DND-41 (cell line): ENCODE data around the gene AHSP.
A peak's percentile ranks its signal among the peaks of the same experiment; 100 is the strongest.
"Not testable (repeated sequence)": the region's sequence is repeated elsewhere in the genome, so short reads cannot be mapped to it uniquely, and the experiment has no call there.

Experiments
- ATAC-seq: fragments of 200-7000 bp; cut with Tn5 transposase; 3 replicates; pipeline ENCODE4 v1.9.1; 2021; ENCODE audit warnings: low read depth; ENCODE audit not compliant: insufficient read depth
- DNase-seq: peaks from one replicate; pipeline ENCODE4 v3.0.0-alpha.2; 2020
- H2AFZ ChIP-seq: 2 replicates; pipeline ENCODE4 v1.6.0; 2012; ENCODE audit warnings: low read depth, low read length
- H3K27ac ChIP-seq: 2 replicates; pipeline ENCODE4 v1.5.1; 2012; ENCODE audit warnings: low read length, inconsistent platforms
- H3K27me3 ChIP-seq: fragments of 200-600 bp; sonication (generic); 2 replicates; pipeline ENCODE4 v1.6.0; 2012; ENCODE audit warnings: low read length, mild to moderate bottlenecking, inconsistent platforms; ENCODE audit not compliant: insufficient read depth, poor library complexity
- H3K36me3 ChIP-seq: 2 replicates; pipeline ENCODE4 v1.5.1; 2012; ENCODE audit warnings: low read length, inconsistent platforms; ENCODE audit not compliant: insufficient read depth
- H3K4me1 ChIP-seq: 2 replicates; pipeline ENCODE4 v1.5.1; 2012; ENCODE audit warnings: mild to moderate bottlenecking, low read length; ENCODE audit not compliant: insufficient read depth
- H3K4me2 ChIP-seq: 2 replicates; pipeline ENCODE4 v1.6.0; 2012; ENCODE audit warnings: mild to moderate bottlenecking, moderate library complexity, low read length, inconsistent platforms; ENCODE audit not compliant: insufficient read depth
- H3K4me3 ChIP-seq, 2 experiments: fragments of 200-600 bp in 1 of 2; shearing (Covaris generic) in 1 of 2; 2 replicates each; pipeline ENCODE4 v1.5.1; 2012 to 2016; ENCODE audit warnings: inconsistent platforms in 2 of 2, low read length in 2 of 2, mild to moderate bottlenecking in 2 of 2, low read depth in 1 of 2, moderate library complexity in 1 of 2
- H3K79me2 ChIP-seq: 2 replicates; pipeline ENCODE4 v1.6.0; 2012; ENCODE audit warnings: low read length, inconsistent platforms; ENCODE audit not compliant: insufficient read depth
- H3K9ac ChIP-seq: 2 replicates; pipeline ENCODE4 v1.6.0; 2012; ENCODE audit warnings: low read depth, mild to moderate bottlenecking, inconsistent platforms, low read length, moderate library complexity
- H3K9me3 ChIP-seq: 2 replicates; pipeline ENCODE4 v1.5.1; 2012; ENCODE audit warnings: low read length, moderate library complexity, mild to moderate bottlenecking, inconsistent platforms; ENCODE audit not compliant: insufficient read depth, severe bottlenecking
- H4K20me1 ChIP-seq: 2 replicates; pipeline ENCODE4 v1.6.0; 2012; ENCODE audit warnings: low read length; ENCODE audit not compliant: insufficient read depth
- CTCF ChIP-seq: IDR thresholded peaks from 2 replicates; pipeline ENCODE4 v1.5.1; 2012; ENCODE audit warnings: borderline replicate concordance, low read length, moderate library complexity, mild to moderate bottlenecking; ENCODE audit not compliant: poor library complexity, severe bottlenecking; ENCODE audit errors: extremely low read depth
- EZH2 ChIP-seq: IDR thresholded peaks from 3 replicates; pipeline ENCODE4 v1.6.1; 2012; ENCODE audit warnings: borderline replicate concordance, low read depth, mild to moderate bottlenecking, moderate library complexity, low read length, inconsistent platforms; ENCODE audit not compliant: severe bottlenecking

Gene AHSP

DNA sequence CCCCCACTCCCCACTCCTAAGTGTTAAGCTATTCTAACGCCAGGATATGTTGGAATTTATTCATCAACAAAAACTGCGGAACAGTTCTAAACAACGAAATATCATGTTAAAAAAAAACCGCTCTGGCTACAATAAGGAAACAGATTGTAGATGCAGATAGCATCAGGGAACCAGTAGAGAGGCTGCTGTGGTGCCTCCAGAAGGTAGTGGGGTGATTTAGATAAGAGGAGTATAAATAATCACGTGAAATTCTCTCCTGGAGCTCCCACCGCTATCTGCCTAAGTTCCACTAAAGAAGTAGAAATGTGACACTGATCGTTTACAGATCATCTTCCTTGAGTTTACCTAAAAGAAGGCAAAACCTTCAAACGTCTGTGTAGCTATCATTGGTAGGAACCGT, 8.0 kb downstream of the AHSP start:
- DNase-seq (no peak), ATAC-seq (no peak)
- H3K9ac ChIP-seq, result no peak overlapping the region
- H4K20me1 ChIP-seq, result no peaks in the 10 kb centered on the region
- H3K4me2 ChIP-seq, result no peak overlapping the region
- no peak overlapping the region for H3K4me3 ChIP-seq
- H3K9me3 ChIP-seq, result no peaks in the 10 kb centered on the region
- no peaks in the 10 kb centered on the region for H3K4me1 ChIP-seq
- no peaks in the 10 kb centered on the region for H3K36me3 ChIP-seq
- no peak overlapping the region for H3K27ac ChIP-seq
- no peaks in the 10 kb centered on the region for H3K79me2 ChIP-seq
- H2AFZ ChIP-seq, result peak overlapping the region; percentile 45; the same call in 1 of the 2 replicates
- TF ChIP-seq EZH2 (no peak), CTCF (no peak)
- H3K27me3 ChIP-seq, result no peaks in the 10 kb centered on the region

DNA sequence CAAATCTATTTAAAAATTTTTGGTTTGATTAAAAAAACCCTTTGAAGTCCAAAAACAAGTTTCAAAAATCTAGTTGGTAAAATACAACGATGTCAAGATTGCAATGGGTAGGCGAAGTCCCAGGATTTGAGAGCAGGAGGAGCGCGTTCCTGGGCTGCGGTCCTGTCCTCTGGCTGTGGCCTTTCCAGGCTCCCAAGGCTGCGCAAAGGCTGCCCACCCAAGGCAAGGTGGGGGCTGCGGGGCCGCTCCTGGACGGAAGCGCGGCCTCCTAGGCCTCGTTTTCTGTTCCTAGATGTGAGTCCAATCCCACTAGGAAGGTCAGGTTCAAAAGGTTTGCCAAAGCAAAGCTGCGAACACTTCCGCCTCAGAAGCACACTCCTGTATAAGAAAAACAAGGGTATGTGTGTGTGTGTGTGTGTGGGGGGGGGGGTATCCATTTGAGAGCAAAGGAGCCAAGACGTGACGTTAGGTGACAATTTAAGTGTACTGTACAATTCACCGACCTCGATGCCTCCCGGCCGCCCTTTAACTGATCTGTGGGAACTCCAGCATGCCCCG, 9.2 kb downstream of the AHSP start:
- H3K27me3 ChIP-seq, result no peaks in the 10 kb centered on the region
- H3K4me1 ChIP-seq, result no peaks in the 10 kb centered on the region
- TF ChIP-seq CTCF (no peak), EZH2 (no peak)
- no peak overlapping the region for H3K4me3 ChIP-seq
- no peak overlapping the region for H2AFZ ChIP-seq
- H3K79me2 ChIP-seq, result no peaks in the 10 kb centered on the region
- no peaks in the 10 kb centered on the region for H3K36me3 ChIP-seq
- no peak overlapping the region for H3K9ac ChIP-seq
- DNase-seq (no peak), ATAC-seq (no peak)
- no peak overlapping the region for H3K4me2 ChIP-seq
- H4K20me1 ChIP-seq, result no peaks in the 10 kb centered on the region
- H3K27ac ChIP-seq, result no peak overlapping the region
- no peaks in the 10 kb centered on the region for H3K9me3 ChIP-seq

DNA sequence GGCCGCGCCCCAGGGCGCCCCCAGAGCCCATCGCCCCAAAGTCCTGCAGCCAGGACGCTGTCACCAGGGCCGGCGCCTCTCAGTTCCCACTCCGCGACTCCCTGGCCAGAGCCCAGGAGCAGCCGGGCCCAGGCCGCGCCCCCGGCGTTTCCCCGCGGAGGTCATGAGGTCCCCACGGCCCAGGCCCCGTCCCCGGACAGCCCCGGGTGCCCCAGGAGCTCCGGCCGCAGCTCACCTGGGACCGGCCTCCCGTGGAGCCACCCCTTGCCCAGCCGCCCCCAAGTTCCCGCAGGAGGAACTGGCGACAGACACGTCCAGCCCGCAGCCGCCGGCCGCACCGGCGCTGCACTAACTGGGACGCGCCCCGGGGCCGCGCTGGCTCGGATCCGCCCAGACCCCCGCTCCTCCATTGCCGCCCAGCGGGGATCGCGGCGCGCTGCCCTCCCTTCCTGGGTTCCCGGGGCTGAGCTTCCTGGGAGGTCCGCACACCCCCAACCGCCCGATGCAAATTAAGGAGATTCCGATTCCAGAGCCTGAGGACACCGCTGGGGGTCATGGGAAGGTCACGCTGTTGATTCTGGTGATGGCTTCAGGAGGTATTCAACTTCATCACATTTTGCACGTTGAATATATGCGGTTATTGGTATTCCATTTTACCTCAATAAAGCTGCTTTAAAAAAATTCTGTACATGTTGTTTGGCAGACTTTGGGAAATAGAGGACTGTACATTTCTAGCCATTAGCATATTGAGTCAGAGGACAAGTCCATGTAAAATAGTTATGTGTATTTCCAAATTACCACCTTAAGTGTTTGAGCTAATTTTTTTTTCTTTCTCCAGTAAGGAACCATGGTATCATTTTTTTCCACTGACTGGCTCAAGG, 9.9 kb downstream of the AHSP start:
- H3K79me2 ChIP-seq, result no peaks in the 10 kb centered on the region
- TF ChIP-seq CTCF (no peak), EZH2 (no peak)
- H3K4me3 ChIP-seq, result no peak overlapping the region
- no peak for ATAC-seq
- no peak overlapping the region for H3K4me2 ChIP-seq
- no peaks in the 10 kb centered on the region for H3K36me3 ChIP-seq
- H3K27me3 ChIP-seq, result no peaks in the 10 kb centered on the region
- H4K20me1 ChIP-seq, result no peaks in the 10 kb centered on the region
- no peaks in the 10 kb centered on the region for H3K9me3 ChIP-seq
- H2AFZ ChIP-seq, result no peak overlapping the region
- no peaks in the 10 kb centered on the region for H3K4me1 ChIP-seq
- no peak overlapping the region for H3K9ac ChIP-seq
- DNase-seq, result no peak
- no peak overlapping the region for H3K27ac ChIP-seq

- H3K9me3 ChIP-seq, ATAC-seq, H3K27ac ChIP-seq, H3K79me2 ChIP-seq, DNase-seq, H3K4me3 ChIP-seq, H3K9ac ChIP-seq, H3K27me3 ChIP-seq, H3K4me1 ChIP-seq, H4K20me1 ChIP-seq, H3K36me3 ChIP-seq, H3K4me2 ChIP-seq, H2AFZ ChIP-seq: not testable (repeated sequence)
Measured at GRCh38 chr16:31538243-31538598, 10.5 kb downstream of the AHSP start.

- H3K4me1 ChIP-seq, H3K27ac ChIP-seq, H3K27me3 ChIP-seq, H3K4me2 ChIP-seq, H3K9me3 ChIP-seq, H4K20me1 ChIP-seq, H3K9ac ChIP-seq, H2AFZ ChIP-seq, ATAC-seq, H3K36me3 ChIP-seq, DNase-seq, H3K79me2 ChIP-seq, H3K4me3 ChIP-seq: not testable (repeated sequence)
Measured at GRCh38 chr16:31539762-31540161, 12.1 kb downstream of the AHSP start.
